IMR-90 (cell line): Measurements from ENCODE around the gene SAMD5. TPM values are rescaled to one million over a fixed set of nuclear protein-coding genes. Genes with fewer than 3 reads are reported as not detected.

Source experiments
- ATAC-seq: fragments of 200-7000 bp; cut with Tn5 transposase; 2 replicates; pipeline ENCODE4 v1.9.1; 2020; ENCODE audit warnings: low read depth, mild to moderate bottlenecking, moderate library complexity
- BruUV-seq: library from RNA; stranded (reverse); fragments of 400-500 nt; replicated peaks from 2 replicates; lab custom pipeline; 2021; lab: Mats Ljungman, UMichigan
- CTCF ChIA-PET: fragments of 300-600 bp; formaldehyde crosslinking; extraction: SDS; loops from one replicate; lab custom pipeline; 2021; ENCODE audit warnings: antibody characterized with exemption; lab: Yijun Ruan, JAX
- POLR2A ChIA-PET: fragments of 300-600 bp; sonication (Branson Sonifier 250); formaldehyde crosslinking; loops from one replicate; lab custom pipeline; 2022; ENCODE audit warnings: antibody characterized with exemption; ENCODE audit not compliant: unreplicated experiment; lab: Charles Lee
- DNase-seq: peaks from one replicate; pipeline ENCODE4 v3.0.0; 2013
- H2AFZ ChIP-seq: replicated peaks from 2 replicates; pipeline ENCODE3; 2013; ENCODE audit warnings: low read length, mild to moderate bottlenecking; ENCODE audit not compliant: poor library complexity
- H2AK5ac ChIP-seq: 2 replicates; pipeline ENCODE4 v1.6.1; 2013; ENCODE audit warnings: low read depth, low read length, inconsistent platforms
- H2AK9ac ChIP-seq: replicated peaks from 2 replicates; pipeline ENCODE3; 2013; ENCODE audit warnings: mild to moderate bottlenecking, low read depth, low read length, moderate library complexity; ENCODE audit not compliant: poor library complexity
- H2BK120ac ChIP-seq: 2 replicates; pipeline ENCODE4 v1.6.1; 2013; ENCODE audit warnings: low read depth, low read length, inconsistent platforms
- H2BK15ac ChIP-seq: 3 replicates; pipeline ENCODE4 v1.6.1; 2013; ENCODE audit warnings: low read depth, low read length, inconsistent platforms
- H2BK20ac ChIP-seq: 2 replicates; pipeline ENCODE4 v1.6.1; 2013; ENCODE audit warnings: low read depth, mild to moderate bottlenecking, inconsistent platforms, low read length, moderate library complexity
- H2BK5ac ChIP-seq: 2 replicates; pipeline ENCODE4 v1.6.1; 2013; ENCODE audit warnings: mild to moderate bottlenecking, low read depth, low read length, inconsistent platforms; ENCODE audit not compliant: poor library complexity, severe bottlenecking
- H3K14ac ChIP-seq: replicated peaks from 2 replicates; pipeline ENCODE4 v1.6.1; 2013; ENCODE audit warnings: low read depth, low read length, inconsistent platforms
- H3K18ac ChIP-seq: 2 replicates; pipeline ENCODE4 v1.6.1; 2013; ENCODE audit warnings: low read depth, low read length, control low read depth
- H3K23ac ChIP-seq: 2 replicates; pipeline ENCODE4 v1.6.1; 2013; ENCODE audit warnings: low read depth, low read length, inconsistent platforms
- H3K27ac ChIP-seq: 2 replicates; pipeline ENCODE4 v1.5.1; 2013; ENCODE audit warnings: mild to moderate bottlenecking, control low read depth, low read length; ENCODE audit not compliant: insufficient read depth
- H3K27me3 ChIP-seq: 2 replicates; pipeline ENCODE4 v1.6.1; 2013; ENCODE audit warnings: low read length; ENCODE audit not compliant: control insufficient read depth, insufficient read depth
- H3K36me3 ChIP-seq: 2 replicates; pipeline ENCODE4 v1.6.1; 2013; ENCODE audit warnings: low read length, mixed read lengths; ENCODE audit not compliant: control insufficient read depth, insufficient read depth
- H3K4ac ChIP-seq: 2 replicates; pipeline ENCODE4 v1.6.1; 2013; ENCODE audit warnings: low read depth, low read length, inconsistent platforms
- H3K4me1 ChIP-seq: 2 replicates; pipeline ENCODE4 v1.6.1; 2013; ENCODE audit warnings: low read length, mixed read lengths; ENCODE audit not compliant: control insufficient read depth, insufficient read depth
- H3K4me2 ChIP-seq: 2 replicates; pipeline ENCODE4 v1.6.1; 2013; ENCODE audit warnings: low read depth, mild to moderate bottlenecking, control low read depth, low read length, moderate library complexity
- H3K4me3 ChIP-seq: 2 replicates; pipeline ENCODE4 v1.5.1; 2013; ENCODE audit warnings: low read depth, mild to moderate bottlenecking, control low read depth, low read length, moderate library complexity; ENCODE audit not compliant: insufficient read depth
- H3K56ac ChIP-seq: 2 replicates; pipeline ENCODE4 v1.6.1; 2013; ENCODE audit warnings: low read length, inconsistent platforms; ENCODE audit not compliant: insufficient read depth; ENCODE audit errors: extremely low read depth
- H3K79me1 ChIP-seq, 2 experiments: 2 replicates each; pipeline ENCODE4 v1.6.1; 2013; ENCODE audit warnings: low read length in 2 of 2, inconsistent platforms in 1 of 2, low read depth in 1 of 2
- H3K9ac ChIP-seq: 2 replicates; pipeline ENCODE4 v1.6.1; 2013; ENCODE audit warnings: low read depth, low read length, control low read depth
- H3K9me1 ChIP-seq: 2 replicates; pipeline ENCODE4 v1.6.1; 2013; ENCODE audit warnings: low read length, inconsistent platforms; ENCODE audit not compliant: insufficient read depth
- H3K9me3 ChIP-seq: 2 replicates; pipeline ENCODE4 v1.6.1; 2013; ENCODE audit warnings: low read length; ENCODE audit not compliant: control insufficient read depth, insufficient read depth
- H4K20me1 ChIP-seq: 2 replicates; pipeline ENCODE4 v1.6.1; 2013; ENCODE audit warnings: low read length, inconsistent platforms; ENCODE audit not compliant: insufficient read depth
- H4K5ac ChIP-seq: 2 replicates; pipeline ENCODE4 v1.6.1; 2013; ENCODE audit warnings: mild to moderate bottlenecking, low read depth, low read length, control low read depth
- H4K8ac ChIP-seq, 2 experiments: 2 replicates each; pipeline ENCODE4 v1.6.1; 2013; ENCODE audit warnings: low read depth in 2 of 2, low read length in 2 of 2, control low read depth in 1 of 2, inconsistent platforms in 1 of 2
- H4K91ac ChIP-seq: 2 replicates; pipeline ENCODE4 v1.6.1; 2013; ENCODE audit warnings: low read depth, low read length, inconsistent platforms; ENCODE audit not compliant: insufficient read depth
- BHLHE40 ChIP-seq: fragments of 150-350 bp; IDR thresholded peaks from 2 replicates; pipeline ENCODE4 v1.6.1; 2016; ENCODE audit warnings: mild to moderate bottlenecking, low read depth, low read length
- CEBPB ChIP-seq: IDR thresholded peaks from 2 replicates; pipeline ENCODE4 v1.6.1; 2012; ENCODE audit warnings: low read depth, low read length, improper control_type of control experiment
- MAZ ChIP-seq: IDR thresholded peaks from 2 replicates; pipeline ENCODE4 v1.6.1; 2012; ENCODE audit warnings: low read depth, mild to moderate bottlenecking, low read length, improper control_type of control experiment, moderate library complexity, borderline replicate concordance
- NFE2L2 ChIP-seq: fragments of 150-350 bp; IDR thresholded peaks from 2 replicates; pipeline ENCODE4 v1.6.1; 2016; ENCODE audit warnings: low read depth, mild to moderate bottlenecking, low read length
- POLR2A ChIP-seq: IDR thresholded peaks from 2 replicates; pipeline ENCODE4 v1.6.1; 2012; ENCODE audit warnings: mild to moderate bottlenecking, low read depth, low read length
- USF2 ChIP-seq: fragments of 150-350 bp; IDR thresholded peaks from 2 replicates; pipeline ENCODE4 v1.6.1; 2017; ENCODE audit warnings: mild to moderate bottlenecking, antibody characterized with exemption, low read length, low read depth
- WGBS, 2 experiments: methylation state at CpG; one replicate each; pipeline versions ENCODE4 v1.1.5 to v1.1.7; 2013; ENCODE audit warnings: missing lambda C conversion rate in 2 of 2; ENCODE audit not compliant: insufficient read length in 1 of 2; ENCODE audit errors: extremely low coverage in 2 of 2; 5-methylcytosine and 5-hydroxymethylcytosine counted together
- dilution Hi-C: fragments of 300-500 bp; cut with HindIII; formaldehyde crosslinking; loops from one replicate; pipeline ENCODE4 v1.14.3; 2018; ENCODE audit warnings: low sequenced_read_pairs; ENCODE audit not compliant: unreplicated experiment
- in situ Hi-C: fragments of 300-500 bp; cut with MboI; formaldehyde crosslinking; loops from 3 replicates; pipeline ENCODE4 v1.14.3; 2019; ENCODE audit warnings: low sequenced_read_pairs, inconsistent platforms, mixed read lengths
- intact Hi-C: fragments of 100-400 bp; cut with micrococcal nuclease; formaldehyde crosslinking; loops from 2 replicates; pipeline ENCODE4 v1.10.0; 2022
- polyA plus RNA-seq, 3 experiments: library from polyadenylated mRNA; depleted of rRNA; stranded (reverse); fragments of >200 nt; gene quantifications; 2 replicates each; pipeline ENCODE4 v1.2.3, GENCODE V29; 2012; ENCODE audit warnings: low replicate concordance in 1 of 3
- total RNA-seq: library from RNA; depleted of rRNA; stranded (reverse); fragments of >200 nt; gene quantifications from 2 replicates; pipeline ENCODE4 v1.2.3, GENCODE V29; 2012

The SAMD5 gene
- total and polyA plus RNA-seq, 2 of the 4 experiments (the other 2 are of a cell fraction) = 1.0 to 1.6 TPM

GRCh38 chr6:147585256-147585655 lies 76.8 kb downstream of the SAMD5 start:
- Histone ChIP-seq H3K4me3 (no peak overlapping the region), H4K91ac (no peak overlapping the region), H3K14ac (no peak overlapping the region), H3K4me1 (0 out of 2 replicates have a peak, but pooled peaks cover 2% of the 10 kb centered on the region), H3K4me2 (no peak overlapping the region), H3K4ac (no peak overlapping the region), H3K9me3 (no peaks in the 10 kb centered on the region), H4K20me1 (no peaks in the 10 kb centered on the region), H3K56ac (no peak overlapping the region), H2BK5ac (no peak overlapping the region), H2BK15ac (no peak overlapping the region), H3K18ac (no peak overlapping the region), H3K27me3 (no peaks in the 10 kb centered on the region; the same call in 1 of the 2 replicates), H2AK9ac (no peak overlapping the region), H3K9ac (no peak overlapping the region), H4K5ac (no peak overlapping the region), H3K27ac (no peak overlapping the region), H3K23ac (no peak overlapping the region), H2AK5ac (no peak overlapping the region), H2AFZ (no peak overlapping the region), H3K79me1 (no peaks in the 10 kb centered on the region), H2BK120ac (no peak overlapping the region), H4K8ac (no peak overlapping the region), H3K9me1 (no peaks in the 10 kb centered on the region), H3K36me3 (no peaks in the 10 kb centered on the region), H2BK20ac (no peak overlapping the region)
- ATAC-seq (no peak), DNase-seq (no peak)
- POLR2A ChIA-PET = no interaction called here
- dilution Hi-C loops (no loop called here), in situ Hi-C loops (no loop called here), intact Hi-C loops (no loop called here)
- CTCF ChIA-PET = no interaction called here
- no TSS peak for BruUV-seq
- no peak for TF ChIP-seq POLR2A
- TF ChIP-seq MAZ = no peak
- TF ChIP-seq CEBPB = no peak
- no peak for TF ChIP-seq NFE2L2
- TF ChIP-seq USF2 = no peak
- no peak for TF ChIP-seq BHLHE40
- WGBS, 2 experiments = no CpG with 5 or more reads among the region's 3 CpGs
